ENCODE data around the gene LILRA1. TPM values are rescaled to one million over a fixed set of nuclear protein-coding genes. Genes with fewer than 3 reads are reported as not detected.
A peak's percentile ranks its signal among the peaks of the same experiment; 100 is the strongest.
"Not testable (repeated sequence)": the region's sequence is repeated elsewhere in the genome, so short reads cannot be mapped to it uniquely, and the experiment has no call there.

LILRA1 gene
- total and polyA plus RNA-seq, 8 donors: 0.45 to 13.5 (median 0.58) TPM

DNA sequence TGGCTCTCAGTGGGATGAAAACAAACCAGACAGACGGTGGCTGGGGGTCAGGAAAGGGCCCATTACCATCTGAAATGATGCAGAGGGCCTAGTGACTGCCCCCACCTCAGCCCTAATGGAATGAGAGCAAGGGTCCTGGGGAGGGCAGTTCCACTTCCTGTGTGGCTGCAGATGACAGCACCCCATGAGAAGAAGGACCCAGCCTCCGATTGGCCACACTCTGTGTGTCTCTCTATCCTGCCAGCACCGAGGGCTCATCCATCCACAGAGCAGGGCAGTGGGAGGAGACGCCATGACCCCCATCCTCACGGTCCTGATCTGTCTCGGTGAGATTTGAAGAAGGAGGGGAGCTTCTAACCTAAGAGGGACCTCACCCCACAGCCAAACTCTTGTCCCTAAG lies 37.4 kb downstream of the LILRA1 start:
- H3K9me3 ChIP-seq: no peaks in the 10 kb centered on the region
- peaks cover 0 to 24% of the 10 kb centered on the region in 2 donors for H3K36me3 ChIP-seq
- peaks cover 0 to 55% of the 10 kb centered on the region in 2 donors for H3K27me3 ChIP-seq
- peaks cover 0 to 11% of the 10 kb centered on the region in 2 donors for H3K4me1 ChIP-seq
- intact Hi-C loops (cut with DNase I): no loop called here
- peak overlapping the region in 1 of 2 donors; percentile 42 for H3K4me3 ChIP-seq
- TF ChIP-seq, protein P1, sequence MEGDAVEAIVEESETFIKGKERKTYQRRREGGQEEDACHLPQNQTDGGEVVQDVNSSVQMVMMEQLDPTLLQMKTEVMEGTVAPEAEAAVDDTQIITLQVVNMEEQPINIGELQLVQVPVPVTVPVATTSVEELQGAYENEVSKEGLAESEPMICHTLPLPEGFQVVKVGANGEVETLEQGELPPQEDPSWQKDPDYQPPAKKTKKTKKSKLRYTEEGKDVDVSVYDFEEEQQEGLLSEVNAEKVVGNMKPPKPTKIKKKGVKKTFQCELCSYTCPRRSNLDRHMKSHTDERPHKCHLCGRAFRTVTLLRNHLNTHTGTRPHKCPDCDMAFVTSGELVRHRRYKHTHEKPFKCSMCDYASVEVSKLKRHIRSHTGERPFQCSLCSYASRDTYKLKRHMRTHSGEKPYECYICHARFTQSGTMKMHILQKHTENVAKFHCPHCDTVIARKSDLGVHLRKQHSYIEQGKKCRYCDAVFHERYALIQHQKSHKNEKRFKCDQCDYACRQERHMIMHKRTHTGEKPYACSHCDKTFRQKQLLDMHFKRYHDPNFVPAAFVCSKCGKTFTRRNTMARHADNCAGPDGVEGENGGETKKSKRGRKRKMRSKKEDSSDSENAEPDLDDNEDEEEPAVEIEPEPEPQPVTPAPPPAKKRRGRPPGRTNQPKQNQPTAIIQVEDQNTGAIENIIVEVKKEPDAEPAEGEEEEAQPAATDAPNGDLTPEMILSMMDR (IDR thresholded peaks at IDR 0.05): no peak
- DNase-seq (no peak), ATAC-seq (peak; percentile 47)
- H3K27ac ChIP-seq: peak overlapping the region in 1 of 2 donors; percentile 42

DNA sequence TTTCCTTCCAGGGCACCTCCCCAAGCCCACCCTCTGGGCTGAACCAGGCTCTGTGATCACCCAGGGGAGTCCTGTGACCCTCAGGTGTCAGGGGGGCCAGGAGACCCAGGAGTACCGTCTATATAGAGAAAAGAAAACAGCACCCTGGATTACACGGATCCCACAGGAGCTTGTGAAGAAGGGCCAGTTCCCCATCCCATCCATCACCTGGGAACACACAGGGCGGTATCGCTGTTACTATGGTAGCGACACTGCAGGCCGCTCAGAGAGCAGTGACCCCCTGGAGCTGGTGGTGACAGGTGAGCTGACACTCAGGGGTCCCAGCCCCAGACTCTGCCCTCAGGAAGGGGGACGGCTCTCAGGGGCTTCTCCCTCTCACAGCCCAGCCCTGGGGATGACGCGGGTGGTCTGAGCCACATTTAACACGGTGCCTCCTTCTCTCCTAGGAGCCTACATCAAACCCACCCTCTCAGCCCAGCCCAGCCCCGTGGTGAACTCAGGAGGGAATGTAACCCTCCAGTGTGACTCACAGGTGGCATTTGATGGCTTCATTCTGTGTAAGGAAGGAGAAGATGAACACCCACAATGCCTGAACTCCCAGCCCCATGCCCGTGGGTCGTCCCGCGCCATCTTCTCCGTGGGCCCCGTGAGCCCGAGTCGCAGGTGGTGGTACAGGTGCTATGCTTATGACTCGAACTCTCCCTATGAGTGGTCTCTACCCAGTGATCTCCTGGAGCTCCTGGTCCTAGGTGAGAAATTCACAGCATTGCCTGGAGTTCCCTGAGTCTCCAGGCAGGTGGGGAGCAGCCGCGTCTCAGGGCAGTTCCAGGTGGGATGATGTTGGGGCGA lies 38.3 kb downstream of the LILRA1 start:
- ATAC-seq; H3K27ac ChIP-seq; intact Hi-C loops (cut with DNase I); DNase-seq; H3K9me3 ChIP-seq: not testable (repeated sequence)
- Histone ChIP-seq H3K27me3 (peaks cover 0 to 55% of the 10 kb centered on the region in 2 donors), H3K4me3 (peak overlapping the region in 1 of 2 donors; percentile 42), H3K4me1 (peaks cover 0 to 11% of the 10 kb centered on the region in 2 donors), H3K36me3 (peaks cover 0 to 24% of the 10 kb centered on the region in 2 donors)

DNA sequence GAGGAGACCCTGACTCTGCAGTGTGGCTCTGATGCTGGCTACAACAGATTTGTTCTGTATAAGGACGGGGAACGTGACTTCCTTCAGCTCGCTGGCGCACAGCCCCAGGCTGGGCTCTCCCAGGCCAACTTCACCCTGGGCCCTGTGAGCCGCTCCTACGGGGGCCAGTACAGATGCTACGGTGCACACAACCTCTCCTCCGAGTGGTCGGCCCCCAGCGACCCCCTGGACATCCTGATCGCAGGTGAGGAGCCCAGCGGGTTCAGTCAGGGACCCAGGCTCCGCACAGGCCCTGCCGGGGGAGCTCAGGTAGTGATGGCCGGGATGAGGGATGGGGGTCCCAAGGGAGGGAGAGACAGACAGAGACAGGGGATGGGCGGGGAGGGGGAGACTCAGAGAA lies 39.1 kb downstream of the LILRA1 start:
- not testable (repeated sequence) for ATAC-seq

DNA sequence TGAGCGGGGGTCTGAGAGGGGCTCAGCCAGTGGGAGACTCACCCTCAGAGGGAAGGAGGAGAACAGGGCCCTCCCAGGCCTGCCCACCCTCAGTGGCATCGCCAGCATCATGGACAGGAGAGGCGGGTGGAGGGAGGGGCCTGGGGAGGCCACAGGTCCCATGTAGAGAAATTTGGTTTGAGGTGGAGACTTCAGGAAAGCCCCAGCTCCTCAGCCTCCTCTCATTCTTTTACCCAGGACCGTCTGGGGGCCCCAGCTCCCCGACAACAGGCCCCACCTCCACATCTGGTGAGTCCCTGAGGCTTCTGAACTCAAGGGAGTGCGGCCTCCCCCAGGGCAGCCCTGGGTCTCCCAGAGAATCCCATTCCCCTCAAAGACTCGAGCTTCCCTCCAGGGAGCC lies 40.0 kb downstream of the LILRA1 start:
- Histone ChIP-seq H3K27me3 (peaks cover 0 to 55% of the 10 kb centered on the region in 2 donors), H3K4me3 (peak overlapping the region in 1 of 2 donors; percentile 42), H3K36me3 (peaks cover 0 to 24% of the 10 kb centered on the region in 2 donors), H3K4me1 (peaks cover 0 to 11% of the 10 kb centered on the region in 2 donors), H3K27ac (no peak overlapping the region), H3K9me3 (no peaks in the 10 kb centered on the region)
- no peak for ATAC-seq
- DNase-seq: no peak
- intact Hi-C loops (cut with DNase I): no loop called here
- TF ChIP-seq, protein P1 (IDR thresholded peaks at IDR 0.05): no peak

More for the DNA sequence above, 39.1 kb downstream of the LILRA1 start:
- DNase-seq; H3K27ac ChIP-seq; H3K9me3 ChIP-seq; intact Hi-C loops (cut with DNase I): not testable (repeated sequence)
- H3K36me3 ChIP-seq: peaks cover 0 to 24% of the 10 kb centered on the region in 2 donors
- H3K4me3 ChIP-seq: peak overlapping the region in 1 of 2 donors; percentile 42
- peaks cover 0 to 55% of the 10 kb centered on the region in 2 donors for H3K27me3 ChIP-seq
- H3K4me1 ChIP-seq: peaks cover 0 to 11% of the 10 kb centered on the region in 2 donors

DNA sequence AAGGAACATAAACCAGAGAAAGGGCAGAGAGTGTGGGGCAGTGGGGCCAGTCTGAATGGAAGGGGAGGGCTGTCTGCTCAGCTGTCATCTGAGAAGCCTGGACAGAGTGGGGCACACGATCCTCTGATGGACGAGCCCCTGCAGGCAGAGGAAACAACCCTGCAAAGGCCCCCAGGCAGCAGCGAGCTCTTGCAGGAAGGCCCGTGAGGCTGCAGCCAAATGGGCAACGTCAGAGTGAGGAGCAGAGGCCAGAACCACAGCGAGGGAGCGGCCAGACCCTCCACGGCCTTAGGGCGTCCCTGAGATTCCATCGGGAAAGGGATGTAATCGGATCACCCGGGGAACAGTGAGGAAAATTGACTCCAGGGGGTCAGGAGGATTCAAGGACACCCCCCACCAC lies 42.6 kb downstream of the LILRA1 start:
- intact Hi-C loops (cut with DNase I); H3K4me1 ChIP-seq; H3K27ac ChIP-seq; ATAC-seq; DNase-seq; H3K4me3 ChIP-seq; H3K9me3 ChIP-seq: not testable (repeated sequence)
- Histone ChIP-seq H3K36me3 (peaks cover 0 to 24% of the 10 kb centered on the region in 2 donors), H3K27me3 (peaks cover 0 to 41% of the 10 kb centered on the region in 2 donors)

DNA sequence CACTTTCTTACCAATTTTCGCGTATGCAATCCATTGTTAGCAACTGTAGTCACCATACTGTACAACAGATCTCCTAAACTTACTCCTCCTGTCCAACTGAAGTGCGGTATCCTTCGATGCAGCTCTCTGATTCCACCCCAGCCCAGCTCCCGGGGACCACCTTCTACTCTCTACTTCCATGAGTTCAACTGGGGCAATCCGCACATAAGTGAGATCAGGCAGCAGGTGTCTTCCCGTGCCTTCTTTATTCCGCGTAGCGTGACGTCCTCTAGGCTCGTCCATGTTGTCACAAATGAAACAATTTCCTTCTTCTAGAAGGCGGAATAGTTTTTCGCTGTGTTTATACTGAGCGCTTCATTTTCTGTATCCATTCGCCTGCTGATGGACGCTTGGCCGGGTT lies 45.3 kb downstream of the LILRA1 start:
- H3K36me3 ChIP-seq: peaks cover 0 to 5% of the 10 kb centered on the region in 2 donors
- ATAC-seq (no peak), DNase-seq (no peak)
- H3K27me3 ChIP-seq: peaks cover 0 to 34% of the 10 kb centered on the region in 2 donors
- no peaks in the 10 kb centered on the region for H3K9me3 ChIP-seq
- peaks cover 0 to 5% of the 10 kb centered on the region in 2 donors for H3K4me1 ChIP-seq
- TF ChIP-seq, protein P1 (IDR thresholded peaks at IDR 0.05): no peak
- no peak overlapping the region for H3K4me3 ChIP-seq
- H3K27ac ChIP-seq: no peak overlapping the region
- intact Hi-C loops (cut with DNase I): no loop called here

DNA sequence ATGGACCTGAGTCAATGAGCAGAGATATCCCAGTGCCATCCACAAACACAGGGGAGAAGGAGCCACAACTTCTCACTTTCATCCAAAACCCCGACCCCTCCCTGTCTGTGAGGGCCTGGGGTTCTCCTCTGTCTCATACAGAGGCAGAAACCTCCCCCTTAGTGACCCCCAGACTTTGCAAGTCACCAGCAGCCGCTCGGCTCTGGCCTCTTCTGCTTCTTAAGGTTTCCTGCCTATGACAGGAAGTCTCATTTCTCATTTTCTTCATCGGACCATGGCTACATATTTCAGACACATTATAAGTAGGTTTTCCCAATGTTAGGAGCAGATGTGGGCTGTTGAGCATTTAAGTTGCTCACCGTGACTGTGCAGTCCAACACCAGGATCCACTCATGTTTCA lies 49.5 kb downstream of the LILRA1 start:
- H3K4me3 ChIP-seq; H3K4me1 ChIP-seq; DNase-seq; H3K36me3 ChIP-seq; intact Hi-C loops (cut with DNase I); H3K9me3 ChIP-seq: not testable (repeated sequence)
- Histone ChIP-seq H3K27ac (peak overlapping the region in 1 of 2 donors; percentile 76), H3K27me3 (peaks cover 0 to 30% of the 10 kb centered on the region in 2 donors)
- ATAC-seq: peak; percentile 62

DNA sequence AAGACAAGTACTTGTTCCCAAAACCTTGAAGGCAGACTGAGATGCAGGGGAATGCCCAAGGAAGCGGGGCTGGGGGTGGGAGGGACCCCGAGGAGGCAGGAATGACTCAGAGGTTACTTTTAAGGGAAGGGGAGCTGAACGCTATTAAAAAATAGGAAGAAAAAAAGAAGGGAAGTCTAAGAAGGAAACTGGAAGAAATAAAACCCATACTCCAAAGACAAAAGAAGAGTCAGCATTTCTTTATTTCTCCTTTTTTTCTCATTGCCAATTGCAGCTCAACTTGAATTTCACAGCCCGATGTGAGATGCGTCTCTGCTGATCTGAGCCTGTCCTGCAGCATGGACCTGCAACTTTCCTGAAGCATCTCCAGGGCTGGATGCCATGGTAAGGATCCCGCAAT lies 50.2 kb downstream of the LILRA1 start:
- intact Hi-C loops (cut with DNase I); H3K4me3 ChIP-seq; H3K9me3 ChIP-seq; H3K36me3 ChIP-seq; H3K4me1 ChIP-seq: not testable (repeated sequence)
- ATAC-seq (peak; percentile 77), DNase-seq (peak in 1 of 4 donors; percentile 53)
- Histone ChIP-seq H3K27ac (peak overlapping the region in 1 of 2 donors; percentile 76), H3K27me3 (peaks cover 0 to 35% of the 10 kb centered on the region in 2 donors)
